HCT116 (cell line): ENCODE measurements around the gene ADGRF5.

ENCODE experiments used
- CTCF ChIP-seq, 3 experiments: fragments of 200-600 bp in 1 of 3; sonication (generic) in 1 of 3; IDR thresholded peaks in 2 of 3; conservative IDR thresholded peaks in 1 of 3; 2 replicates each; pipeline ENCODE4 v1.5.1; 2012 to 2017; ENCODE audit warnings: low read depth in 2 of 3, low read length in 2 of 3, antibody characterized with exemption in 1 of 3, borderline replicate concordance in 1 of 3, control low read depth in 1 of 3, mild to moderate bottlenecking in 1 of 3, mixed read lengths in 1 of 3, mixed run types in 1 of 3, moderate library complexity in 1 of 3; ENCODE audit not compliant: insufficient read depth in 1 of 3
- EZH2 ChIP-seq: fragments of 200-600 bp; sonication (generic); IDR thresholded peaks from 2 replicates; pipeline ENCODE4 v1.6.1; 2017; ENCODE audit warnings: antibody characterized with exemption, mixed run types
- EZH2phosphoT487 ChIP-seq: fragments of 200-600 bp; IDR thresholded peaks from 2 replicates; pipeline ENCODE4 v1.6.1; 2018; ENCODE audit warnings: antibody characterized with exemption, borderline replicate concordance
- JUND ChIP-seq: IDR thresholded peaks from 2 replicates; pipeline ENCODE4 v1.6.1; 2012
- POLR2A ChIP-seq: IDR thresholded peaks from 2 replicates; pipeline ENCODE4 v1.7.0; 2011; ENCODE audit warnings: borderline replicate concordance; ENCODE audit not compliant: insufficient read depth, insufficient read length; ENCODE audit errors: extremely low read depth
- POLR2AphosphoS5 ChIP-seq: IDR thresholded peaks from 2 replicates; pipeline ENCODE4 v1.6.1; 2011; ENCODE audit warnings: mild to moderate bottlenecking, low read depth, low read length, moderate library complexity
- RAD21 ChIP-seq: IDR thresholded peaks from 2 replicates; pipeline ENCODE4 v1.6.1; 2012; ENCODE audit warnings: low read depth, mild to moderate bottlenecking
- SIN3A ChIP-seq: IDR thresholded peaks from 2 replicates; pipeline ENCODE4 v1.6.1; 2012; ENCODE audit warnings: low read depth
- ZNF274 ChIP-seq: fragments of 200-500 bp; sonication (Bioruptor generic); IDR thresholded peaks from 2 replicates; pipeline ENCODE4 v1.6.1; 2014; ENCODE audit warnings: mild to moderate bottlenecking, low read depth, low read length, inconsistent platforms

GRCh38 chr6:46925563-46926253 is 4.0 kb upstream of the ADGRF5 start:
- TF ChIP-seq CTCF (IDR thresholded peaks at IDR 0.05 in 2 of 3, conservative IDR thresholded peaks at IDR 0.05 in 1 of 3; ENCODE audit: borderline replicate concordance in 1 of 3, insufficient read depth in 1 of 3, low read depth in 2 of 3, low read length in 2 of 3) (no peak), POLR2AphosphoS5 (no peak), POLR2A (no peak), EZH2 (no peak), RAD21 (no peak), ZNF274 (no peak), EZH2phosphoT487 (no peak), JUND (no peak), SIN3A (no peak)
